Measurements from ENCODE around the gene PLA2G4E. TPM values are rescaled to one million over a fixed set of nuclear protein-coding genes. Genes with fewer than 3 reads are reported as not detected.

Gene PLA2G4E
- total and polyA plus RNA-seq, 7 donors, result 0.01 to 0.34 (median 0.08) TPM; not detected in 2

GRCh38 chr15:42068601-42069000 is 47.8 kb upstream of the PLA2G4E start:
- H3K9me3 ChIP-seq, result no peaks in the 10 kb centered on the region
- intact Hi-C loops (cut with DNase I), result loop anchor here in 1 of 2 donors (5.0 kb wide), 1 partner anchor 64 kb away; no protein-coding TSS in a partner anchor
- no peak for ATAC-seq
- H3K27ac ChIP-seq, result no peak overlapping the region
- WGBS, 3 donors, result 85 to 92% (median 87%) methylated on average over 14 of the region's 14 CpGs
- no peak for DNase-seq
- no peaks in the 10 kb centered on the region for H3K36me3 ChIP-seq (ENCODE audit: insufficient read depth in 1 of 2, low read depth in 1 of 2)
- no peak overlapping the region for H3K4me3 ChIP-seq
- TF ChIP-seq CTCF (IDR thresholded peaks at IDR 0.05), result no peak
- no peaks in the 10 kb centered on the region for H3K27me3 ChIP-seq (ENCODE audit: insufficient read depth in 3 of 3, low read length in 2 of 3)
- H3K4me1 ChIP-seq, result no peaks in the 10 kb centered on the region

- no peaks in the 10 kb centered on the region for H3K27me3 ChIP-seq (ENCODE audit: insufficient read depth in 3 of 3, low read length in 2 of 3)
- no peak for ATAC-seq
- H3K27ac ChIP-seq, result no peak overlapping the region
- no peaks in the 10 kb centered on the region for H3K9me3 ChIP-seq
- no peak overlapping the region for H3K4me3 ChIP-seq
- no peak for DNase-seq
- 49 to 54% (median 52%) methylated on average over 10 of the region's 10 CpGs for WGBS, 3 donors
- H3K36me3 ChIP-seq (ENCODE audit: insufficient read depth in 1 of 2, low read depth in 1 of 2), result no peaks in the 10 kb centered on the region
- intact Hi-C loops (cut with DNase I), result loop anchor here (2.0 to 5.0 kb wide), 2 partner anchors 65 to 68 kb away; no protein-coding TSS in a partner anchor
- H3K4me1 ChIP-seq, result no peaks in the 10 kb centered on the region
- TF ChIP-seq CTCF (IDR thresholded peaks at IDR 0.05), result peak; percentile 2
Observed at GRCh38 chr15:42066764-42067415, 46.0 kb upstream of the PLA2G4E start.

GRCh38 chr15:42065468-42065867 is 44.6 kb upstream of the PLA2G4E start:
- Histone ChIP-seq H3K36me3 (ENCODE audit: insufficient read depth in 1 of 2, low read depth in 1 of 2) (no peaks in the 10 kb centered on the region), H3K27ac (no peak overlapping the region), H3K27me3 (ENCODE audit: insufficient read depth in 3 of 3, low read length in 2 of 3) (no peaks in the 10 kb centered on the region), H3K9me3 (no peaks in the 10 kb centered on the region), H3K4me3 (no peak overlapping the region), H3K4me1 (no peaks in the 10 kb centered on the region)
- intact Hi-C loops (cut with DNase I), result loop anchor here in 1 of 2 donors (5.0 kb wide), 1 partner anchor 67 kb away; no protein-coding TSS in a partner anchor
- WGBS, 3 donors, result 47 to 51% (median 49%) methylated on average over 7 of the region's 7 CpGs
- no peak for TF ChIP-seq CTCF (IDR thresholded peaks at IDR 0.05)
- no peak for DNase-seq
- no peak for ATAC-seq

GRCh38 chr15:42065033-42065432 is 44.2 kb upstream of the PLA2G4E start:
- 21 to 47% (median 34%) methylated on average over 7 of the region's 7 CpGs for WGBS, 3 donors
- Histone ChIP-seq H3K4me1 (no peaks in the 10 kb centered on the region), H3K9me3 (no peaks in the 10 kb centered on the region), H3K4me3 (no peak overlapping the region), H3K27ac (no peak overlapping the region), H3K36me3 (ENCODE audit: insufficient read depth in 1 of 2, low read depth in 1 of 2) (no peaks in the 10 kb centered on the region), H3K27me3 (ENCODE audit: insufficient read depth in 3 of 3, low read length in 2 of 3) (no peaks in the 10 kb centered on the region)
- no peak for TF ChIP-seq CTCF (IDR thresholded peaks at IDR 0.05)
- ATAC-seq (peak in 1 of 4 donors; percentile 8), DNase-seq (no peak)
- intact Hi-C loops (cut with DNase I), result loop anchor here in 1 of 2 donors (5.0 kb wide), 1 partner anchor 67 kb away; no protein-coding TSS in a partner anchor
